Transverse colon (tissue), 4 donors: ENCODE data around the gene DCAF11. TPM values are rescaled to one million over a fixed set of nuclear protein-coding genes. Genes with fewer than 3 reads are reported as not detected.

Experiments used
- DNase-seq: peaks from one replicate; pipeline ENCODE4 v3.0.0-alpha.2; 2019
- H3K27ac ChIP-seq, 4 donors: fragments of 200-600 bp; sonication (generic); 2 replicates each; pipeline ENCODE4 v1.5.1; 2016 to 2018; ENCODE audit warnings: inconsistent platforms in 4 of 4
- H3K27me3 ChIP-seq: fragments of 200-600 bp; sonication (generic); 2 replicates; pipeline ENCODE4 v1.5.1; 2017; ENCODE audit warnings: inconsistent platforms
- H3K36me3 ChIP-seq, 4 donors: fragments of 200-600 bp; sonication (generic); 2 replicates each; pipeline ENCODE4 v1.5.1; 2017 to 2019; ENCODE audit warnings: inconsistent platforms in 4 of 4
- H3K4me1 ChIP-seq, 4 donors: fragments of 200-600 bp; sonication (generic); 2 replicates each; pipeline ENCODE4 v1.5.1; 2017 to 2020; ENCODE audit warnings: inconsistent platforms in 4 of 4
- H3K4me3 ChIP-seq, 4 donors: fragments of 200-600 bp; sonication (generic); 1 replicate in 1 of 4; 2 replicates in 3 of 4; pipeline versions ENCODE4 v1.5.1 to v1.6.1; 2017 to 2019; ENCODE audit warnings: inconsistent platforms in 4 of 4
- H3K9me3 ChIP-seq, 2 donors: fragments of 200-600 bp; sonication (generic); 2 replicates each; pipeline ENCODE4 v1.5.1; 2017 to 2019; ENCODE audit warnings: inconsistent platforms in 2 of 2
- EP300 ChIP-seq: sonication (generic); formaldehyde crosslinking; IDR thresholded peaks from one replicate; pipeline ENCODE4 v1.6.1; 2017; ENCODE audit warnings: antibody characterized with exemption, low read depth
- POLR2A ChIP-seq: fragments of 450-650 bp; IDR thresholded peaks from one replicate; pipeline ENCODE4 v1.6.1; 2016; ENCODE audit warnings: antibody characterized with exemption, mild to moderate bottlenecking, moderate library complexity
- POLR2AphosphoS5 ChIP-seq, 3 donors: sonication (generic); formaldehyde crosslinking; IDR thresholded peaks; one replicate each; pipeline ENCODE4 v1.6.1; 2016; ENCODE audit warnings: antibody characterized with exemption in 3 of 3
- WGBS, 2 donors: methylation state at CpG; one replicate each; pipeline ENCODE4 v1.1.5; 2018; ENCODE audit warnings: low coverage in 1 of 2; 5-methylcytosine and 5-hydroxymethylcytosine counted together
- in situ Hi-C, 4 donors: fragments of 200-750 bp; cut with MboI; loops; one replicate each; pipeline versions ENCODE4 v1.15.0 to v1.15.1; 2017; ENCODE audit warnings: low sequenced_read_pairs in 3 of 4, low pct_ligation_motif_present in 1 of 4, low pct_unique_long_range_greater_than_20kb in 1 of 4
- intact Hi-C: fragments of 100-400 bp; cut with DNase I; formaldehyde crosslinking; loops from one replicate; pipeline ENCODE4 v1.15.1; 2023; ENCODE audit warnings: low total_unique reads
- total RNA-seq, 4 donors: library from RNA; depleted of rRNA; stranded (reverse); fragments of >200 nt; gene quantifications; one replicate each; pipeline ENCODE4 v1.1.0, GENCODE V29; 2016
- TF ChIP-seq, protein P1 (sequence below), 5 experiments: fragments of 200-600 bp in 3 of 5; fragments of 450-650 bp in 2 of 5; sonication (generic) in 3 of 5; IDR thresholded peaks; 1 replicate in 2 of 5; 2 replicates in 3 of 5; pipeline ENCODE4 v1.5.1; 2016 to 2017; ENCODE audit warnings: antibody characterized with exemption in 5 of 5, inconsistent platforms in 3 of 5, mild to moderate bottlenecking in 2 of 5, moderate library complexity in 1 of 5

Gene DCAF11
- total RNA-seq, 4 donors from 2014 or later = 86.4 to 267 (median 198) TPM

DNA sequence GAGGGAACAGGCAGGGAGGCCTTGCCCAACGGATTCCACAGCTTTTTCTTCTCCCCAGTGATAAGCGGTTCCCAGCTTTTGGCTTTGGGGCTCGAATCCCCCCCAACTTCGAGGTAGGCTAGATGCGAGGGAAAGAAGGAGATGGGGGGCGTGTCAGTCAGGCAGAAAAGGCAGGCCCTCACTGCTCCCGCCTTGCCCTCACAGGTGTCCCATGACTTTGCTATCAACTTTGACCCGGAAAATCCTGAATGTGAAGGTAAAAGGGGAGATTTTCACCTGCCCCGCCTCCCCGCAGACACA lies 38.3 kb upstream of the DCAF11 start:
- DNase-seq = no peak
- intact Hi-C loops = no loop called here
- TF ChIP-seq POLR2A (no peak), POLR2AphosphoS5 (IDR thresholded peaks at IDR 0.05) (no peak), EP300 (no peak)
- TF ChIP-seq, protein P1, sequence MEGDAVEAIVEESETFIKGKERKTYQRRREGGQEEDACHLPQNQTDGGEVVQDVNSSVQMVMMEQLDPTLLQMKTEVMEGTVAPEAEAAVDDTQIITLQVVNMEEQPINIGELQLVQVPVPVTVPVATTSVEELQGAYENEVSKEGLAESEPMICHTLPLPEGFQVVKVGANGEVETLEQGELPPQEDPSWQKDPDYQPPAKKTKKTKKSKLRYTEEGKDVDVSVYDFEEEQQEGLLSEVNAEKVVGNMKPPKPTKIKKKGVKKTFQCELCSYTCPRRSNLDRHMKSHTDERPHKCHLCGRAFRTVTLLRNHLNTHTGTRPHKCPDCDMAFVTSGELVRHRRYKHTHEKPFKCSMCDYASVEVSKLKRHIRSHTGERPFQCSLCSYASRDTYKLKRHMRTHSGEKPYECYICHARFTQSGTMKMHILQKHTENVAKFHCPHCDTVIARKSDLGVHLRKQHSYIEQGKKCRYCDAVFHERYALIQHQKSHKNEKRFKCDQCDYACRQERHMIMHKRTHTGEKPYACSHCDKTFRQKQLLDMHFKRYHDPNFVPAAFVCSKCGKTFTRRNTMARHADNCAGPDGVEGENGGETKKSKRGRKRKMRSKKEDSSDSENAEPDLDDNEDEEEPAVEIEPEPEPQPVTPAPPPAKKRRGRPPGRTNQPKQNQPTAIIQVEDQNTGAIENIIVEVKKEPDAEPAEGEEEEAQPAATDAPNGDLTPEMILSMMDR (IDR thresholded peaks at IDR 0.05) = no peak
- WGBS, 2 donors = 90% methylated on average over 10 of the region's 10 CpGs; no CpG with 5 or more reads in 1 of the 2 donors
- in situ Hi-C loops = no loop called here
- H3K27me3 ChIP-seq = peaks cover 4% of the 10 kb centered on the region
- no peaks in the 10 kb centered on the region for H3K9me3 ChIP-seq
- no peaks in the 10 kb centered on the region for H3K36me3 ChIP-seq
- H3K27ac ChIP-seq = no peak overlapping the region
- peaks cover 0 to 22% (median 17%) of the 10 kb centered on the region in 4 donors for H3K4me1 ChIP-seq
- H3K4me3 ChIP-seq = no peak overlapping the region

DNA sequence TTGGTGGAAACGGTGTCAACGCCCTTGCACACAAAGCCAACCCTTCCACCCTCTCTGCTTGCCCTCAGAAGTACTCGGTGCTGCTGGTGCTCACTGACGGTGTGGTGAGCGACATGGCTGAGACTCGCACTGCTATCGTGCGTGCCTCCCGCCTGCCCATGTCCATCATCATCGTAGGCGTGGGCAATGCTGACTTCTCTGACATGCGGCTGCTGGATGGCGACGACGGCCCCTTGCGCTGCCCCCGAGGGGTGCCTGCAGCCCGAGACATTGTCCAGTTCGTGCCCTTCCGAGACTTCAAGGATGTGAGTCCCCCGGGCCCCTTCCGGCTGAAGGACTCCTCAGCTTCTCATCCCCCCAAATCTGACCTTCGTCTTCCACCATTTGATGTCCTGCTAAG lies 37.5 kb upstream of the DCAF11 start:
- TF ChIP-seq, protein P1 (IDR thresholded peaks at IDR 0.05) = no peak
- TF ChIP-seq POLR2A (no peak), EP300 (no peak), POLR2AphosphoS5 (IDR thresholded peaks at IDR 0.05) (no peak)
- H3K27ac ChIP-seq = no peak overlapping the region
- intact Hi-C loops = no loop called here
- 85 to 94% methylated on average over 4 to 23 of the region's 23 CpGs for WGBS, 2 donors
- no peaks in the 10 kb centered on the region for H3K36me3 ChIP-seq
- in situ Hi-C loops = no loop called here
- no peak for DNase-seq
- peaks cover 0 to 19% (median 16%) of the 10 kb centered on the region in 4 donors for H3K4me1 ChIP-seq
- H3K9me3 ChIP-seq = no peaks in the 10 kb centered on the region
- no peak overlapping the region for H3K4me3 ChIP-seq
- H3K27me3 ChIP-seq = peaks cover 2% of the 10 kb centered on the region

DNA sequence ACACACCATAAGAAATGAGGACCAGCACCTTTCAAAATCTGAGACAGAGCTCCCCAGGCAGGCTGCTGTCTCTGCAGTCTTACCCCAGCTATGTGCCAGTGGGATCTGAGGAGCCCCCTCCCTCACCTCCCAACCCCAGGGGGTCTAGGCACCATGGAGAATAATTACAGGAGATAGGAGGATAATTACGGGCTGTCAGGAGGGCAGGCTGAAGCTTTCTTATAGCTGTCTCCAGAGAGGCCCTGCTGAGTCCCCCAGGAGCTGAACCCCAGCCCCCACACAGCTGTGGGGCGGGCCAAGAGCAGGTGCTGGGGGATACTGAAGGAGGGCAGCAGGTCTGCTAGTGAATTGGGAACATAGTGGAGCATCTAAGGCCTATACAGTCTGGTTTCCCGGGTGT lies 36.4 kb upstream of the DCAF11 start:
- intact Hi-C loops (no loop called here), in situ Hi-C loops (no loop called here)
- Histone ChIP-seq H3K4me1 (peaks cover 0 to 17% (median 10%) of the 10 kb centered on the region in 4 donors), H3K9me3 (no peaks in the 10 kb centered on the region), H3K27me3 (no peaks in the 10 kb centered on the region), H3K27ac (no peak overlapping the region), H3K4me3 (no peak overlapping the region), H3K36me3 (no peaks in the 10 kb centered on the region)
- WGBS, 2 donors = 77 to 100% methylated on average over 1 to 3 of the region's 3 CpGs
- no peak for DNase-seq
- TF ChIP-seq EP300 (no peak), POLR2A (no peak), POLR2AphosphoS5 (IDR thresholded peaks at IDR 0.05) (no peak)
- TF ChIP-seq, protein P1 (IDR thresholded peaks at IDR 0.05) = no peak

DNA sequence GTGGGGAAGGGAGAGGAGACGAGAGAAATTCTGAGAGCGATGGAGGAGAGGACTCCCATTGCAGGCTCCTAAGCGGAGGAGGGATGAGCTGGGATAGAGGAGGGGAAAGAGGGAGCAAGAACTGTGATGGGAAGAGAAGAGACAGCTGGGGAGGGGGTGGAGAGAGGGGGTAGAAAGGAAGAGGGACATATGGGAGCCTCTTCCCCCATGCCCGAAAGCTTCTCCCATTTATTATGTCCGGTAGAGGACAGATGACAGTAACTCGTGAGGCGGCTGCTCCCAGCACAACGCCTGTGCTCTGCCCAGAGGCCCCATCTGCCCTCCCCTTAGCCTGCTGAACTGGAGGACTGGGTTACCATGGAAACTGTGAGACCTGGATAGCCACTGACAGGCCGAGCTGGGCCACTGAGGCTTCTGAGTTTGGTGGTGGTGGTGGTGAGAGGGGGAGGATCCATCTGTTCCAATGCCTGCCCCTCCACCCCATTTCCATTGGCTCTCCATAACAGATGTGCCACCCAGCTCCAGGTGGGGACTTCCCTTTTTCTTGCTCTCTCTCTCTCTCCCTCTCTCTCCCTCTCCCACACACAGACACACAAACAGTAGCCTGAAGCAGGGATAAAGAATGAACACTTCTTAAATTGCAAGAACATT lies 35.0 kb upstream of the DCAF11 start:
- 86 to 90% methylated on average over 8 to 9 of the region's 9 CpGs for WGBS, 2 donors
- intact Hi-C loops (no loop called here), in situ Hi-C loops (no loop called here)
- Histone ChIP-seq H3K9me3 (no peaks in the 10 kb centered on the region), H3K27me3 (no peaks in the 10 kb centered on the region), H3K4me1 (peaks cover 0 to 17% (median 10%) of the 10 kb centered on the region in 4 donors), H3K27ac (no peak overlapping the region), H3K36me3 (no peaks in the 10 kb centered on the region), H3K4me3 (no peak overlapping the region)
- no peak for DNase-seq
- TF ChIP-seq EP300 (no peak), POLR2A (no peak)
- TF ChIP-seq, protein P1 (IDR thresholded peaks at IDR 0.05) = no peak
